ENCODE results near the gene SRRM1. TPM values are rescaled to one million over a fixed set of nuclear protein-coding genes. Genes with fewer than 3 reads are reported as not detected.

The SRRM1 gene
- polyA plus RNA-seq, 1 donor (not counting 4 experiments of a cell fraction or from before 2014, with no cell fraction given): 56.1 TPM

- dilution Hi-C loops (cut with MboI; ENCODE audit: extremely low pct_ligation_motif_present, low sequenced_read_pairs): no loop called here
- Histone ChIP-seq H3K4me2 (ENCODE audit: control insufficient read depth, extremely low read depth, insufficient read depth, low read depth, low read length) (peak overlapping the region; percentile 41), H3K27me3 (ENCODE audit: control insufficient read depth, extremely low read depth, insufficient read depth, low read length) (no peaks in the 10 kb centered on the region), H3K9ac (ENCODE audit: control insufficient read depth, extremely low read depth, insufficient read depth, low read length) (no peak overlapping the region), H3K4me3 (ENCODE audit: control insufficient read depth in 2 of 3, extremely low read depth in 1 of 3, insufficient read depth in 2 of 3, low read depth in 1 of 3, low read length in 3 of 3) (no peak overlapping the region), H3K27ac (ENCODE audit: control insufficient read depth, insufficient read depth, low read length) (no peak overlapping the region), H3K79me2 (ENCODE audit: control insufficient read depth, insufficient read depth, low read length) (no peaks in the 10 kb centered on the region), H3K4me1 (ENCODE audit: control insufficient read depth, extremely low read depth, insufficient read depth, low read length) (peaks cover 24% of the 10 kb centered on the region), H2AFZ (ENCODE audit: control insufficient read depth, low read length) (no peak overlapping the region), H4K20me1 (ENCODE audit: control insufficient read depth, extremely low read depth, insufficient read depth, low read length) (no peaks in the 10 kb centered on the region), H3K36me3 (ENCODE audit: control insufficient read depth in 2 of 2, extremely low read depth in 1 of 2, insufficient read depth in 2 of 2, low read length in 2 of 2) (no peaks in the 10 kb centered on the region), H3K9me1 (ENCODE audit: control insufficient read depth, extremely low read depth, insufficient read depth, low read length) (no peaks in the 10 kb centered on the region), H3K9me3 (ENCODE audit: control insufficient read depth, low read depth, low read length) (no peaks in the 10 kb centered on the region)
- no peak for FAIRE-seq
- TF ChIP-seq CTCF (optimal IDR thresholded peaks at IDR 0.05 in 1 of 3, IDR thresholded peaks at IDR 0.05 in 1 of 3, conservative IDR thresholded peaks at IDR 0.05 in 1 of 3; ENCODE audit: extremely low read depth in 1 of 3, insufficient read depth in 2 of 3, low read length in 3 of 3) (no peak), EZH2 (IDR thresholded peaks at IDR 0.05; ENCODE audit: low read length) (no peak)
- DNase-seq (ENCODE audit: low read depth, low spot score): peak; percentile 64
These were observed 59.6 kb downstream of the SRRM1 start for GRCh38 chr1:24702511-24703293.

- no peak for FAIRE-seq
- peak; percentile 32 for DNase-seq (ENCODE audit: low read depth, low spot score)
These were observed 61.5 kb downstream of the SRRM1 start for GRCh38 chr1:24704411-24705259.

More at GRCh38 chr1:24704411-24705259, 61.5 kb downstream of the SRRM1 start:
- no peaks in the 10 kb centered on the region for H3K79me2 ChIP-seq (ENCODE audit: control insufficient read depth, insufficient read depth, low read length)
- H4K20me1 ChIP-seq (ENCODE audit: control insufficient read depth, extremely low read depth, insufficient read depth, low read length): no peaks in the 10 kb centered on the region
- H3K4me1 ChIP-seq (ENCODE audit: control insufficient read depth, extremely low read depth, insufficient read depth, low read length): peaks cover 24% of the 10 kb centered on the region
- H3K9me1 ChIP-seq (ENCODE audit: control insufficient read depth, extremely low read depth, insufficient read depth, low read length): no peaks in the 10 kb centered on the region
- H3K9me3 ChIP-seq (ENCODE audit: control insufficient read depth, low read depth, low read length): no peaks in the 10 kb centered on the region
- dilution Hi-C loops (cut with MboI; ENCODE audit: extremely low pct_ligation_motif_present, low sequenced_read_pairs): no loop called here
- no peak overlapping the region for H2AFZ ChIP-seq (ENCODE audit: control insufficient read depth, low read length)
- TF ChIP-seq CTCF (optimal IDR thresholded peaks at IDR 0.05 in 1 of 3, IDR thresholded peaks at IDR 0.05 in 1 of 3, conservative IDR thresholded peaks at IDR 0.05 in 1 of 3; ENCODE audit: extremely low read depth in 1 of 3, insufficient read depth in 2 of 3, low read length in 3 of 3) (no peak), EZH2 (IDR thresholded peaks at IDR 0.05; ENCODE audit: low read length) (no peak)
- peak overlapping the region; percentile 46 for H3K9ac ChIP-seq (ENCODE audit: control insufficient read depth, extremely low read depth, insufficient read depth, low read length)
- H3K4me2 ChIP-seq (ENCODE audit: control insufficient read depth, extremely low read depth, insufficient read depth, low read depth, low read length): no peak overlapping the region
- peak overlapping the region; percentile 61 for H3K27ac ChIP-seq (ENCODE audit: control insufficient read depth, insufficient read depth, low read length)
- no peaks in the 10 kb centered on the region for H3K27me3 ChIP-seq (ENCODE audit: control insufficient read depth, extremely low read depth, insufficient read depth, low read length)
- H3K36me3 ChIP-seq (ENCODE audit: control insufficient read depth in 2 of 2, extremely low read depth in 1 of 2, insufficient read depth in 2 of 2, low read length in 2 of 2): no peaks in the 10 kb centered on the region
- H3K4me3 ChIP-seq (ENCODE audit: control insufficient read depth in 2 of 3, extremely low read depth in 1 of 3, insufficient read depth in 2 of 3, low read depth in 1 of 3, low read length in 3 of 3): no peak overlapping the region
